GM12878 (cell line): Measurements from ENCODE around the gene SH3BP1. TPM values are rescaled to one million over a fixed set of nuclear protein-coding genes. Genes with fewer than 3 reads are reported as not detected.

ENCODE experiments used
- ATF7 ChIP-seq: fragments of 450-650 bp; IDR thresholded peaks from 2 replicates; pipeline ENCODE4 v1.6.1; 2016; ENCODE audit warnings: low read depth, mild to moderate bottlenecking
- CHD2 ChIP-seq: IDR thresholded peaks from 2 replicates; pipeline ENCODE4 v1.6.1; 2011; ENCODE audit warnings: low read depth, low read length, improper control_type of control experiment, borderline replicate concordance
- CHD4 ChIP-seq: fragments of 200-600 bp; sonication (generic); IDR thresholded peaks from 2 replicates; pipeline ENCODE4 v1.6.1; 2016; ENCODE audit warnings: mild to moderate bottlenecking
- CREM ChIP-seq: IDR thresholded peaks from 2 replicates; pipeline ENCODE4 v1.6.1; 2014; ENCODE audit warnings: antibody characterized with exemption, low read depth
- ESRRA ChIP-seq: IDR thresholded peaks from 2 replicates; pipeline ENCODE4 v1.6.1; 2012; ENCODE audit warnings: mild to moderate bottlenecking, low read length, improper control_type of control experiment
- GABPA ChIP-seq: IDR thresholded peaks from 2 replicates; pipeline ENCODE4 v1.6.1; 2014; ENCODE audit warnings: antibody characterized with exemption, low read depth, mild to moderate bottlenecking, inconsistent platforms
- HDGF ChIP-seq: fragments of 450-650 bp; IDR thresholded peaks from 2 replicates; pipeline ENCODE4 v1.6.1; 2016; ENCODE audit warnings: antibody characterized with exemption
- PML ChIP-seq: IDR thresholded peaks from 2 replicates; pipeline ENCODE4 v1.6.1; 2012; ENCODE audit warnings: low read length, inconsistent platforms
- POU2F2 ChIP-seq: IDR thresholded peaks from 3 replicates; pipeline ENCODE4 v1.6.1; 2011; ENCODE audit warnings: low read depth, mild to moderate bottlenecking, low read length, borderline replicate concordance
- RAD51 ChIP-seq: fragments of 450-650 bp; IDR thresholded peaks from 2 replicates; pipeline ENCODE4 v1.6.1; 2016; ENCODE audit warnings: moderate library complexity, mild to moderate bottlenecking, inconsistent platforms
- RFX5 ChIP-seq: IDR thresholded peaks from 2 replicates; pipeline ENCODE4 v1.6.1; 2011; ENCODE audit warnings: low read depth, low read length, improper control_type of control experiment
- RUNX3 ChIP-seq: IDR thresholded peaks from 2 replicates; pipeline ENCODE4 v1.6.1; 2012; ENCODE audit warnings: low read length, inconsistent platforms
- SMAD1 ChIP-seq: fragments of 450-650 bp; IDR thresholded peaks from 2 replicates; pipeline ENCODE4 v1.6.1; 2018; ENCODE audit warnings: mild to moderate bottlenecking, low read depth; ENCODE audit not compliant: partially characterized antibody
- STAT1 ChIP-seq: fragments of 450-650 bp; conservative IDR thresholded peaks from 2 replicates; pipeline ENCODE4 v1.6.1; 2014; ENCODE audit warnings: antibody characterized with exemption, mild to moderate bottlenecking
- SUPT20H ChIP-seq: IDR thresholded peaks from 2 replicates; pipeline ENCODE4 v1.6.1; 2011; ENCODE audit warnings: low read depth, mild to moderate bottlenecking, low read length, moderate library complexity, borderline replicate concordance; ENCODE audit not compliant: control insufficient read depth
- TCF3 ChIP-seq: IDR thresholded peaks from 2 replicates; pipeline ENCODE4 v1.6.1; 2012; ENCODE audit warnings: low read depth, mild to moderate bottlenecking, low read length, borderline replicate concordance; ENCODE audit not compliant: insufficient read depth
- ZNF274 ChIP-seq: IDR thresholded peaks from one replicate; pipeline ENCODE4 v1.8.0; 2011; ENCODE audit not compliant: insufficient read length, insufficient read depth
- polyA plus RNA-seq, 11 experiments: library from polyadenylated mRNA; depleted of rRNA in 4 of 11; unstranded in 6 of 11; stranded (reverse) in 5 of 11; fragments of >200 nt; fragmentation: Nextera tagmentation in 4 of 11; fragmentation: Illumina TruSeq in 1 of 11; extraction: Ambion mirVana in 4 of 11; extraction: Trizol in 1 of 11; gene quantifications; 1 replicate in 1 of 11; 2 replicates in 10 of 11; pipeline versions ENCODE4 v1.2.1 to v1.2.3, GENCODE V29; 2011 to 2016; ENCODE audit warnings: inconsistent platforms in 2 of 11, missing spikeins in 2 of 11, low read depth in 1 of 11
- total RNA-seq, 4 experiments: library from RNA; depleted of rRNA in 3 of 4; stranded (reverse); fragments of >200 nt in 3 of 4; fragmentation: Illumina TruSeq in 1 of 4; extraction: Trizol in 1 of 4; gene quantifications; 2 replicates each; pipeline versions ENCODE4 v1.2.1 to v1.2.3, GENCODE V29; 2013 to 2021
- TF ChIP-seq, protein P1 (sequence below): fragments of 450-650 bp; IDR thresholded peaks from 2 replicates; pipeline ENCODE4 v1.6.1; 2017; ENCODE audit warnings: mild to moderate bottlenecking, moderate library complexity
- TF ChIP-seq, protein P2 (sequence below): fragments of 450-650 bp; IDR thresholded peaks from 2 replicates; pipeline ENCODE4 v1.6.1; 2017; ENCODE audit warnings: borderline replicate concordance
- TF ChIP-seq, protein P3 (sequence below): IDR thresholded peaks from 2 replicates; pipeline ENCODE4 v1.6.1; 2011; ENCODE audit warnings: borderline replicate concordance, low read depth, mild to moderate bottlenecking, moderate library complexity, mixed read lengths, low read length; ENCODE audit not compliant: insufficient read depth; ENCODE audit errors: extremely low read length
- TF ChIP-seq, protein P4 (sequence below): IDR thresholded peaks from 2 replicates; pipeline ENCODE4 v1.6.1; 2012; ENCODE audit warnings: low read depth, low read length, improper control_type of control experiment
- TF ChIP-seq, protein P5 (sequence below): IDR thresholded peaks from 2 replicates; pipeline ENCODE4 v1.6.1; 2012; ENCODE audit warnings: low read depth, low read length, improper control_type of control experiment

SH3BP1 gene
- total and polyA plus RNA-seq, 10 of the 15 experiments (the other 5 are each of a cell fraction or from before 2014, with no cell fraction given): 0.29 to 70.5 (median 22.5) TPM

DNA sequence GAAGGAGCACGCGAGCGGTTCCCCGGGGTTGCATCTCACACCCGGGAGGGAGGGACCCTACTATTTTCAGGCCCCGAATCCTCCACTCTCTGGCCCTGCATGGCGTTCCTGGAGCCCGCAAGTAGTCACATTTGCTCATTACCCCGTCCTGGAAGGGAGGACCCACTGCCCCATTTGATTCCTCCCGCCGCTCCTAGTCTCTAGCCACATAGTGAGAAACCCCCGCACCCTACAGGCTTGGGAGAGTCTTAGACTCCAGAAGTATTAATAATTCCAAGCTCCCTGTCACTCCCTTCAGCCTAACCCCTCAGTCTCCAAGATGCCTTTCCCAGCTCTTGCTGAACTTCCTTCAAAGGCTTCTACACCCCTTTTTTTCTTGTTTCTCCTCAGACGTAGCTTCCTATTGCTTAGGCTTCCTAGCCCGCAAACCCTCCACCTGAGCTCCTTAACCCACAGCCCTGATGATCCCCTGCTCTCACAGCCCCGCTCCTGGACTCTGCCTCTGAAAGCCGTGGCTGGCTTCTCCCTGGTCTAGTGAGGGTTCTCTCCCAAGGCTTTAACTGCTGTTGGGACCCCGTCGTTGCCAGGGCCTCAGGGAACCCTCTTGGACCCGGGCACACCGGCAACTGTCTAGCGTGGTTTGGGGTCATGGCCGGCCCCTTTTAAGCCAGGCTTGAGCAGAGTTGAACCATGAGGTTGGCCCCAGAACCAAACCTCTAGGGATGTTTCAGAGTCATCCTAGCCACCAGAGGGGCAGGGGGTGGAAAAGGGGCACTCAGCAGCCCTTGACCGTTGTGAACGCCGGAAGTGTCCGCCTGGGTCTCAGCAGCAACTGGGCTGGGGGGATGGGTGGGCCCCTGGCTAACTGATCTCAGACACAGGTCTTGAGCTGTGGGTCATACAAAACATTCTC, 30.0 kb upstream of the SH3BP1 start (continued):
- TF ChIP-seq, protein P1, sequence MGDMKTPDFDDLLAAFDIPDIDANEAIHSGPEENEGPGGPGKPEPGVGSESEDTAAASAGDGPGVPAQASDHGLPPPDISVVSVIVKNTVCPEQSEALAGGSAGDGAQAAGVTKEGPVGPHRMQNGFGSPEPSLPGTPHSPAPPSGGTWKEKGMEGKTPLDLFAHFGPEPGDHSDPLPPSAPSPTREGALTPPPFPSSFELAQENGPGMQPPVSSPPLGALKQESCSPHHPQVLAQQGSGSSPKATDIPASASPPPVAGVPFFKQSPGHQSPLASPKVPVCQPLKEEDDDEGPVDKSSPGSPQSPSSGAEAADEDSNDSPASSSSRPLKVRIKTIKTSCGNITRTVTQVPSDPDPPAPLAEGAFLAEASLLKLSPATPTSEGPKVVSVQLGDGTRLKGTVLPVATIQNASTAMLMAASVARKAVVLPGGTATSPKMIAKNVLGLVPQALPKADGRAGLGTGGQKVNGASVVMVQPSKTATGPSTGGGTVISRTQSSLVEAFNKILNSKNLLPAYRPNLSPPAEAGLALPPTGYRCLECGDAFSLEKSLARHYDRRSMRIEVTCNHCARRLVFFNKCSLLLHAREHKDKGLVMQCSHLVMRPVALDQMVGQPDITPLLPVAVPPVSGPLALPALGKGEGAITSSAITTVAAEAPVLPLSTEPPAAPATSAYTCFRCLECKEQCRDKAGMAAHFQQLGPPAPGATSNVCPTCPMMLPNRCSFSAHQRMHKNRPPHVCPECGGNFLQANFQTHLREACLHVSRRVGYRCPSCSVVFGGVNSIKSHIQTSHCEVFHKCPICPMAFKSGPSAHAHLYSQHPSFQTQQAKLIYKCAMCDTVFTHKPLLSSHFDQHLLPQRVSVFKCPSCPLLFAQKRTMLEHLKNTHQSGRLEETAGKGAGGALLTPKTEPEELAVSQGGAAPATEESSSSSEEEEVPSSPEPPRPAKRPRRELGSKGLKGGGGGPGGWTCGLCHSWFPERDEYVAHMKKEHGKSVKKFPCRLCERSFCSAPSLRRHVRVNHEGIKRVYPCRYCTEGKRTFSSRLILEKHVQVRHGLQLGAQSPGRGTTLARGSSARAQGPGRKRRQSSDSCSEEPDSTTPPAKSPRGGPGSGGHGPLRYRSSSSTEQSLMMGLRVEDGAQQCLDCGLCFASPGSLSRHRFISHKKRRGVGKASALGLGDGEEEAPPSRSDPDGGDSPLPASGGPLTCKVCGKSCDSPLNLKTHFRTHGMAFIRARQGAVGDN: no peak
- TF ChIP-seq, protein P2, sequence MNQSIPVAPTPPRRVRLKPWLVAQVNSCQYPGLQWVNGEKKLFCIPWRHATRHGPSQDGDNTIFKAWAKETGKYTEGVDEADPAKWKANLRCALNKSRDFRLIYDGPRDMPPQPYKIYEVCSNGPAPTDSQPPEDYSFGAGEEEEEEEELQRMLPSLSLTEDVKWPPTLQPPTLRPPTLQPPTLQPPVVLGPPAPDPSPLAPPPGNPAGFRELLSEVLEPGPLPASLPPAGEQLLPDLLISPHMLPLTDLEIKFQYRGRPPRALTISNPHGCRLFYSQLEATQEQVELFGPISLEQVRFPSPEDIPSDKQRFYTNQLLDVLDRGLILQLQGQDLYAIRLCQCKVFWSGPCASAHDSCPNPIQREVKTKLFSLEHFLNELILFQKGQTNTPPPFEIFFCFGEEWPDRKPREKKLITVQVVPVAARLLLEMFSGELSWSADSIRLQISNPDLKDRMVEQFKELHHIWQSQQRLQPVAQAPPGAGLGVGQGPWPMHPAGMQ: no peak
- TF ChIP-seq ATF7 (no peak), ESRRA (no peak), CHD2 (0 out of 2 replicates have a peak, but pooled peaks have one; percentile 37), STAT1 (no peak), RFX5 (no peak), RUNX3 (no peak), TCF3 (no peak), CREM (no peak; the same call in 1 of the 2 replicates), ZNF274 (no peak), PML (no peak), SMAD1 (no peak), POU2F2 (no peak; the same call in 2 of the 3 replicates), RAD51 (no peak), SUPT20H (no peak), GABPA (no peak), HDGF (no peak), CHD4 (no peak)
- TF ChIP-seq, protein P3, sequence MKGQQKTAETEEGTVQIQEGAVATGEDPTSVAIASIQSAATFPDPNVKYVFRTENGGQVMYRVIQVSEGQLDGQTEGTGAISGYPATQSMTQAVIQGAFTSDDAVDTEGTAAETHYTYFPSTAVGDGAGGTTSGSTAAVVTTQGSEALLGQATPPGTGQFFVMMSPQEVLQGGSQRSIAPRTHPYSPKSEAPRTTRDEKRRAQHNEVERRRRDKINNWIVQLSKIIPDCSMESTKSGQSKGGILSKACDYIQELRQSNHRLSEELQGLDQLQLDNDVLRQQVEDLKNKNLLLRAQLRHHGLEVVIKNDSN: no peak
- TF ChIP-seq, protein P4, sequence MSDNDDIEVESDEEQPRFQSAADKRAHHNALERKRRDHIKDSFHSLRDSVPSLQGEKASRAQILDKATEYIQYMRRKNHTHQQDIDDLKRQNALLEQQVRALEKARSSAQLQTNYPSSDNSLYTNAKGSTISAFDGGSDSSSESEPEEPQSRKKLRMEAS: no peak
- TF ChIP-seq, protein P5, sequence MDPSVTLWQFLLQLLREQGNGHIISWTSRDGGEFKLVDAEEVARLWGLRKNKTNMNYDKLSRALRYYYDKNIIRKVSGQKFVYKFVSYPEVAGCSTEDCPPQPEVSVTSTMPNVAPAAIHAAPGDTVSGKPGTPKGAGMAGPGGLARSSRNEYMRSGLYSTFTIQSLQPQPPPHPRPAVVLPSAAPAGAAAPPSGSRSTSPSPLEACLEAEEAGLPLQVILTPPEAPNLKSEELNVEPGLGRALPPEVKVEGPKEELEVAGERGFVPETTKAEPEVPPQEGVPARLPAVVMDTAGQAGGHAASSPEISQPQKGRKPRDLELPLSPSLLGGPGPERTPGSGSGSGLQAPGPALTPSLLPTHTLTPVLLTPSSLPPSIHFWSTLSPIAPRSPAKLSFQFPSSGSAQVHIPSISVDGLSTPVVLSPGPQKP: 0 out of 2 replicates have a peak, but pooled peaks have one; percentile 21
